Gastrocnemius medialis (tissue), 4 donors: ENCODE results near the gene MCUR1. TPM values are rescaled to one million over a fixed set of nuclear protein-coding genes. Genes with fewer than 3 reads are reported as not detected.

Source experiments
- ATAC-seq, 2 donors: fragments of 150-250 bp; one replicate each; pipeline ENCODE4 v1.9.1; 2016
- DNase-seq, 2 donors: peaks; one replicate each; pipeline ENCODE4 v3.0.0-alpha.2; 2019
- H3K27ac ChIP-seq, 4 donors: fragments of 200-600 bp; sonication (generic); 1 replicate in 1 of 4; 2 replicates in 3 of 4; pipeline ENCODE4 v1.5.1; 2016 to 2018; ENCODE audit warnings: mild to moderate bottlenecking in 2 of 4, moderate library complexity in 1 of 4
- H3K27me3 ChIP-seq, 3 donors: fragments of 200-600 bp; sonication (generic) in 2 of 3; 1 replicate in 1 of 3; 2 replicates in 2 of 3; pipeline versions ENCODE4 v1.5.1 to v1.6.0; 2016 to 2019; ENCODE audit warnings: mild to moderate bottlenecking in 1 of 3, moderate library complexity in 1 of 3
- H3K36me3 ChIP-seq, 2 donors: fragments of 200-600 bp; sonication (generic) in 1 of 2; one replicate each; pipeline ENCODE4 v1.5.1; 2017 to 2018
- H3K4me1 ChIP-seq, 2 donors: fragments of 200-600 bp; sonication (generic) in 1 of 2; one replicate each; pipeline ENCODE4 v1.5.1; 2016 to 2017; ENCODE audit warnings: mild to moderate bottlenecking in 2 of 2
- H3K4me3 ChIP-seq, 4 donors: fragments of 200-600 bp; sonication (generic) in 3 of 4; 1 replicate in 1 of 4; 2 replicates in 3 of 4; pipeline ENCODE4 v1.5.1; 2016 to 2019; ENCODE audit warnings: mild to moderate bottlenecking in 2 of 4
- H3K9me3 ChIP-seq, 3 donors: fragments of 200-600 bp; sonication (generic) in 2 of 3; 1 replicate in 1 of 3; 2 replicates in 2 of 3; pipeline ENCODE4 v1.5.1; 2016 to 2019
- POLR2A ChIP-seq, 2 donors: fragments of 450-650 bp; IDR thresholded peaks; one replicate each; pipeline ENCODE4 v1.6.1; 2017; ENCODE audit warnings: antibody characterized with exemption in 2 of 2, mild to moderate bottlenecking in 2 of 2, moderate library complexity in 2 of 2
- in situ Hi-C, 4 donors: fragments of 200-750 bp; cut with MboI; loops; one replicate each; pipeline versions ENCODE4 v1.15.0 to v1.8.0; 2017; ENCODE audit warnings: low sequenced_read_pairs in 4 of 4
- intact Hi-C: fragments of 100-400 bp; cut with DNase I; formaldehyde crosslinking; loops from one replicate; pipeline ENCODE4 v1.15.1; 2023; ENCODE audit warnings: low total_unique reads
- total RNA-seq, 4 donors: library from RNA; depleted of rRNA; stranded (reverse); fragments of >200 nt; gene quantifications; one replicate each; pipeline versions ENCODE4 v1.1.0 to v1.2.3, GENCODE V29; 2016
- TF ChIP-seq, protein P1 (sequence below), 5 experiments: fragments of 450-650 bp in 3 of 5; fragments of 200-600 bp in 2 of 5; sonication (generic) in 2 of 5; IDR thresholded peaks in 4 of 5; conservative IDR thresholded peaks in 1 of 5; 1 replicate in 4 of 5; 2 replicates in 1 of 5; pipeline ENCODE4 v1.5.1; 2016 to 2019; ENCODE audit warnings: antibody characterized with exemption in 5 of 5, mild to moderate bottlenecking in 3 of 5, moderate library complexity in 3 of 5

The MCUR1 gene
- total RNA-seq, 4 donors from 2014 or later, result 9.5 to 29.4 (median 18.1) TPM

DNA sequence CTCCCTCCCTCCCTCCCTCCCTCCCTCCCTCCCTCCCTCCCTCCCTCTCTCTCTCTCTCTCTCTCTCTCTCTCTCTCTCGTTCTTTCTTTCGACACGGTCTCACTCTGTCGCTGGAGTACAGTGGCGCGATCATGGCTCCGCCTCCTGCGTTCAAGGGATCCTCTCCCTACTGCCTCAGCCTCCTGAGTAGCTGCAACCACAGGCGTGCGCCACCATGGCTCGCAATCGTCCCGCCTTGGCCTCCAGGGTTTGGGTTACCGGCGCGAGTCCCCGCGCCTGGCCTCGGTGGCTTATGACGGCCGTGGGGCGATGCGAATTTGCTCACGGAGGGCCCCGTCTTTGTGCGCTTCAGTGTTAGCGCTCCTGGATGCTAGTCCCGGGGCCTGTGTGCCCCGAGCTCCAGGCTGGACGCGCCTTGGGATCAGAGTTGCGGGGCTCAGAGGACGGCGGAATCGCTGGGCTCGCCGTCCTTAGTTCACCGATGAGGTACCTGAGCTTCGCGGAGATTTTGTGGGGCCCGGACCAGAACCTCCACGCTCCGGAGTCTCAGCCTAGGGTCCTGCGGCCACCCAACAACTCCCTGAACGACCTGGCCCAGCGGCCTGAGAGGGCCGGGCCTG, 45.2 kb downstream of the MCUR1 start:
- Histone ChIP-seq H3K27me3 (no peaks in the 10 kb centered on the region), H3K4me1 (peaks cover 3 to 7% of the 10 kb centered on the region in 2 donors), H3K9me3 (no peaks in the 10 kb centered on the region), H3K27ac (no peak overlapping the region), H3K36me3 (no peaks in the 10 kb centered on the region), H3K4me3 (no peak overlapping the region)
- ATAC-seq, result no peak
- DNase-seq, result no peak
- intact Hi-C loops, result loop anchor here (2.0 kb wide), 1 partner anchor 18 kb away; no protein-coding TSS in a partner anchor
- in situ Hi-C loops, result loop anchor here in 2 of 4 donors (10.0 to 25.0 kb wide), 2 partner anchors 132 to 154 kb away; partner anchors contain the start of gene NOL7 (in 1 of the 2)
- TF ChIP-seq, protein P1, sequence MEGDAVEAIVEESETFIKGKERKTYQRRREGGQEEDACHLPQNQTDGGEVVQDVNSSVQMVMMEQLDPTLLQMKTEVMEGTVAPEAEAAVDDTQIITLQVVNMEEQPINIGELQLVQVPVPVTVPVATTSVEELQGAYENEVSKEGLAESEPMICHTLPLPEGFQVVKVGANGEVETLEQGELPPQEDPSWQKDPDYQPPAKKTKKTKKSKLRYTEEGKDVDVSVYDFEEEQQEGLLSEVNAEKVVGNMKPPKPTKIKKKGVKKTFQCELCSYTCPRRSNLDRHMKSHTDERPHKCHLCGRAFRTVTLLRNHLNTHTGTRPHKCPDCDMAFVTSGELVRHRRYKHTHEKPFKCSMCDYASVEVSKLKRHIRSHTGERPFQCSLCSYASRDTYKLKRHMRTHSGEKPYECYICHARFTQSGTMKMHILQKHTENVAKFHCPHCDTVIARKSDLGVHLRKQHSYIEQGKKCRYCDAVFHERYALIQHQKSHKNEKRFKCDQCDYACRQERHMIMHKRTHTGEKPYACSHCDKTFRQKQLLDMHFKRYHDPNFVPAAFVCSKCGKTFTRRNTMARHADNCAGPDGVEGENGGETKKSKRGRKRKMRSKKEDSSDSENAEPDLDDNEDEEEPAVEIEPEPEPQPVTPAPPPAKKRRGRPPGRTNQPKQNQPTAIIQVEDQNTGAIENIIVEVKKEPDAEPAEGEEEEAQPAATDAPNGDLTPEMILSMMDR (IDR thresholded peaks at IDR 0.05 in 4 of 5, conservative IDR thresholded peaks at IDR 0.05 in 1 of 5), result no peak
- no peak for TF ChIP-seq POLR2A (IDR thresholded peaks at IDR 0.05)

- TF ChIP-seq, protein P1 (IDR thresholded peaks at IDR 0.05 in 4 of 5, conservative IDR thresholded peaks at IDR 0.05 in 1 of 5), result peak in 1 of 5 experiments; percentile 11
- TF ChIP-seq POLR2A (IDR thresholded peaks at IDR 0.05), result no peak
- peak; percentile 43 to 66 for DNase-seq
- ATAC-seq, result peak; percentile 86 to 92
- Histone ChIP-seq H3K36me3 (no peaks in the 10 kb centered on the region), H3K27me3 (no peaks in the 10 kb centered on the region), H3K4me3 (peak overlapping the region; percentile 20 to 39 (median 25)), H3K27ac (peak overlapping the region in 2 of 4 donors; percentile 8 to 60), H3K9me3 (no peaks in the 10 kb centered on the region), H3K4me1 (peaks cover 3 to 7% of the 10 kb centered on the region in 2 donors)
- in situ Hi-C loops, result loop anchor here in 2 of 4 donors (10.0 to 25.0 kb wide), 2 partner anchors 130 to 152 kb away; partner anchors contain the start of gene NOL7 (in 1 of the 2)
- intact Hi-C loops, result loop anchor here (1.0 to 2.0 kb wide), 4 partner anchors 55 to 193 kb away; partner anchors contain the start of genes NOL7 and SIRT5
Measured at GRCh38 chr6:13767121-13767808, 47.1 kb downstream of the MCUR1 start.

GRCh38 chr6:13766201-13766634, 48.1 kb downstream of the MCUR1 start:
- in situ Hi-C loops (loop anchor here in 2 of 4 donors (10.0 to 25.0 kb wide), 2 partner anchors 129 to 151 kb away; partner anchors contain the start of gene NOL7 (in 1 of the 2)), intact Hi-C loops (loop anchor here (2.0 kb wide), 1 partner anchor 57 kb away; no protein-coding TSS in a partner anchor)
- no peaks in the 10 kb centered on the region for H3K36me3 ChIP-seq
- TF ChIP-seq, protein P1 (IDR thresholded peaks at IDR 0.05 in 4 of 5, conservative IDR thresholded peaks at IDR 0.05 in 1 of 5), result no peak
- no peak for TF ChIP-seq POLR2A (IDR thresholded peaks at IDR 0.05)
- H3K4me3 ChIP-seq, result no peak overlapping the region
- H3K27ac ChIP-seq, result no peak overlapping the region
- DNase-seq (no peak), ATAC-seq (no peak)
- H3K4me1 ChIP-seq, result peaks cover 3 to 7% of the 10 kb centered on the region in 2 donors
- H3K27me3 ChIP-seq, result no peaks in the 10 kb centered on the region
- no peaks in the 10 kb centered on the region for H3K9me3 ChIP-seq

GRCh38 chr6:13765570-13765969, 48.8 kb downstream of the MCUR1 start:
- DNase-seq, result no peak
- no peaks in the 10 kb centered on the region for H3K9me3 ChIP-seq

More at GRCh38 chr6:13765570-13765969, 48.8 kb downstream of the MCUR1 start:
- Histone ChIP-seq H3K27ac (no peak overlapping the region), H3K36me3 (no peaks in the 10 kb centered on the region), H3K4me3 (no peak overlapping the region), H3K4me1 (peaks cover 3 to 7% of the 10 kb centered on the region in 2 donors), H3K27me3 (no peaks in the 10 kb centered on the region)
- ATAC-seq, result no peak
- in situ Hi-C loops (loop anchor here in 2 of 4 donors (10.0 to 25.0 kb wide), 2 partner anchors 128 to 151 kb away; partner anchors contain the start of gene NOL7 (in 1 of the 2)), intact Hi-C loops (no loop called here)
- TF ChIP-seq, protein P1 (IDR thresholded peaks at IDR 0.05 in 4 of 5, conservative IDR thresholded peaks at IDR 0.05 in 1 of 5), result no peak
- TF ChIP-seq POLR2A (IDR thresholded peaks at IDR 0.05), result no peak
